ENCODE measurements around the gene COL3A1.

- TF ChIP-seq ZNF384 (IDR thresholded peaks at IDR 0.05), result no peak
- no peak for TF ChIP-seq ELF4 (IDR thresholded peaks at IDR 0.05)
- TF ChIP-seq LEF1 (IDR thresholded peaks at IDR 0.05; ENCODE audit: borderline replicate concordance), result no peak
- TF ChIP-seq FOXK2 (IDR thresholded peaks at IDR 0.05), result no peak
- TF ChIP-seq HDGF (IDR thresholded peaks at IDR 0.05; ENCODE audit: borderline replicate concordance), result no peak
- no peak for TF ChIP-seq BHLHE40 (IDR thresholded peaks at IDR 0.05; ENCODE audit: borderline replicate concordance)
- TF ChIP-seq NFRKB (IDR thresholded peaks at IDR 0.05), result no peak
- no peak for TF ChIP-seq TARDBP (IDR thresholded peaks at IDR 0.05)
- TF ChIP-seq SP1 (IDR thresholded peaks at IDR 0.05), result no peak
- no peak for TF ChIP-seq L3MBTL2 (conservative IDR thresholded peaks at IDR 0.05)
- no peak for TF ChIP-seq SUZ12 (IDR thresholded peaks at IDR 0.05)
- no peak for TF ChIP-seq FOXA1 (IDR thresholded peaks at IDR 0.05)
- no peak for TF ChIP-seq CTBP1 (IDR thresholded peaks at IDR 0.05; ENCODE audit: borderline replicate concordance)
- no peak for TF ChIP-seq ARNT (IDR thresholded peaks at IDR 0.05)
Measured at GRCh38 chr2:188984680-188985079, 10.5 kb downstream of the COL3A1 start.

All from HEK293T (cell line).